ENCODE measurements around the gene CRABP1. TPM values are rescaled to one million over a fixed set of nuclear protein-coding genes. Genes with fewer than 3 reads are reported as not detected.
A peak's percentile ranks its signal among the peaks of the same experiment; 100 is the strongest.

Gene CRABP1
- total and polyA plus RNA-seq, 3 experiments from 2014 or later: not detected

DNA sequence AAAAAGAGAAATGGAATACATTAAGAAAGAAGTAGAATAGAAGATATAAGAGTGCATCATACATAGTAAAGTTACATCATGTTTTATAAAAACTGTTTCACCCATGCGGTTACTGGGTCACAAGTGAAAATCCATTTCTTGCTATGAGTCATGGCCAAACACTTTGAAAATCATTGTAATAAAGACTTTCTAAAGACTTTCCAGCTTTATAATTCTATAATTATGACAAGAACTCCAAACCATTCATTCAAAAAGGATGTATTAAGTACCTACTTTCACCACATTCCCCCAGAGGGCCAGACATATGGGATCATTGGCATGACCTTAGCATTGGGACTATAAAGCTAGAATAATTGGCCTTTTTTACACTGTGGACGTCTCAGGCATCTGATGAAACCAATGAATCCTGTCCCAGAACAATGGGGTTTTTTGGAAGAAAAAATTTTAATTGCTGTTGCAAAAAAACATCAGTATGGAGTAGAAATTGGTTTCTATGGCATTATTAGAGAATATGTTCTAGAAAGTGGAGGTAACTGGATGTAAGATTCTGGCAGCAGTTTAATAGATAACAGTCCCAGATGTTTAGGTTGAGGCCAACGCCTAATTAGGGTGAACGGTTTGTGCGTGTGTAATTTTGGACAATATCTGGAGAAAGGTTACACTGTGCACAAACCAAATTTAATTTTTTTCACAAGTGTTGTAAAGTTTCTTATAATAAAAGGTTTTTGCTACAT lies 37.4 kb upstream of the CRABP1 start:
- Histone ChIP-seq H3K9me3 (ENCODE audit: low read length) (no peaks in the 10 kb centered on the region), H3K36me3 (ENCODE audit: insufficient read depth, low read length) (no peaks in the 10 kb centered on the region), H3K4me3 (ENCODE audit: low read length) (no peak overlapping the region), H3K27me3 (ENCODE audit: insufficient read depth, low read length, poor library complexity, severe bottlenecking) (no peaks in the 10 kb centered on the region), H3K4me1 (ENCODE audit: insufficient read depth, low read length) (peaks cover 13% of the 10 kb centered on the region), H3K27ac (ENCODE audit: low read depth, low read length) (no peak overlapping the region)
- ChIA-PET CTCF (no interaction called here), POLR2A (no interaction called here)
- no peaks in the 10 kb centered on the region for H3K9me3 Mint-ChIP-seq
- H3K27ac Mint-ChIP-seq: peak overlapping the region in 1 of 8 donors; percentile 77
- H3K4me3 Mint-ChIP-seq: peak overlapping the region in 2 of 7 donors; percentile 28 to 67
- H3K27me3 Mint-ChIP-seq: peaks cover 1 to 10% of the 10 kb centered on the region in 2 donors
- H3K36me3 Mint-ChIP-seq: peaks cover 0 to 7% (median 0%) of the 10 kb centered on the region in 3 donors
- H3K4me1 Mint-ChIP-seq: peaks cover 21 to 25% (median 21%) of the 10 kb centered on the region in 3 donors
- no peak for DNase-seq

DNA sequence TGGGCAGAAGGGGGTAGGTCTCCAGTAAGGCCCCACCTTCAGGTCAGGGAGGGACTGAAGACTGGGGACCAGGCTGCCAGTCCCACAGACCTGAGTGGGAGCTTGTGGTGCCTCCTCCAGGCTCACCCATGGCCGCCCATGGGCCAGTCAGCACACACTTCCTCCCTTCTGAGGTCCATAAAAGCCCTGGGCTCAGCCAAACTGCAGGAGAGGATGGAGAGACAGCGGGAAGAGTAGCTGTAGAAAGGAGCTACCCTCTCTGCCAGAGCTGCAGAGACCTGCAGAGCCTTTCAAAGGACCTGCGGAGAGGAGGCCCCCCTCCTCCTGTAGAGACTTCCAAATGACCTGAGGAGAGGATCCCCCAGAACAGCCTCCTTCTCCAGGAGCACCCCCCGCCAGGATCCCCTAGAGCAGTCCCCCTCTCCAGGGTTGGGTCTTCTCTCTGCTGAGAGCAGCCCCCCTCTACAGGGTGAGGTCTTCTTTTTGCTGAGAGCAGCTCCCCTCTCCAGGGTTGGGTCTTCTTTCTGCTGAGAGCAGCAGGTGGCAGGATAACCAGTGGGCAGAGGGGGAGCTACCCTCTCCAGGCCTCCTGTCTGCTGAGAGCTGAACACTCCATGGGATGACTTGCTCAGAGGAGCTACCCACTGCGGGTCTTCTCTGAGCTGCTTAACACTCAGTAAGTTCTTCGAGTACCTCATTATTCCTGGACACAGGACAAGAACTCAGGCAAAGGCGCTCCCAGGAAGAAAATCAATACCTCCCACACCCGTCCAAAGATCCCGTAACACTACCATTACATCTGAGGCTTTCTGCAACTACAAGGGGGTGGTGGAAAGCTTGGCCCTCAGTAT lies 35.7 kb upstream of the CRABP1 start:
- Mint-ChIP-seq H3K36me3 (peaks cover 0 to under 1% (median 0%) of the 10 kb centered on the region in 3 donors), H3K27ac (no peak overlapping the region), H3K4me1 (peaks cover 4 to 8% (median 6%) of the 10 kb centered on the region in 3 donors), H3K27me3 (peaks cover 6 to 15% of the 10 kb centered on the region in 2 donors), H3K4me3 (no peak overlapping the region), H3K9me3 (no peaks in the 10 kb centered on the region)
- Histone ChIP-seq H3K4me1 (ENCODE audit: insufficient read depth, low read length) (no peaks in the 10 kb centered on the region), H3K27me3 (ENCODE audit: insufficient read depth, low read length, poor library complexity, severe bottlenecking) (no peaks in the 10 kb centered on the region), H3K27ac (ENCODE audit: low read depth, low read length) (no peak overlapping the region), H3K4me3 (ENCODE audit: low read length) (no peak overlapping the region), H3K9me3 (ENCODE audit: low read length) (no peaks in the 10 kb centered on the region), H3K36me3 (ENCODE audit: insufficient read depth, low read length) (no peaks in the 10 kb centered on the region)
- no peak for DNase-seq
- CTCF ChIA-PET: no interaction called here
- POLR2A ChIA-PET: no interaction called here

DNA sequence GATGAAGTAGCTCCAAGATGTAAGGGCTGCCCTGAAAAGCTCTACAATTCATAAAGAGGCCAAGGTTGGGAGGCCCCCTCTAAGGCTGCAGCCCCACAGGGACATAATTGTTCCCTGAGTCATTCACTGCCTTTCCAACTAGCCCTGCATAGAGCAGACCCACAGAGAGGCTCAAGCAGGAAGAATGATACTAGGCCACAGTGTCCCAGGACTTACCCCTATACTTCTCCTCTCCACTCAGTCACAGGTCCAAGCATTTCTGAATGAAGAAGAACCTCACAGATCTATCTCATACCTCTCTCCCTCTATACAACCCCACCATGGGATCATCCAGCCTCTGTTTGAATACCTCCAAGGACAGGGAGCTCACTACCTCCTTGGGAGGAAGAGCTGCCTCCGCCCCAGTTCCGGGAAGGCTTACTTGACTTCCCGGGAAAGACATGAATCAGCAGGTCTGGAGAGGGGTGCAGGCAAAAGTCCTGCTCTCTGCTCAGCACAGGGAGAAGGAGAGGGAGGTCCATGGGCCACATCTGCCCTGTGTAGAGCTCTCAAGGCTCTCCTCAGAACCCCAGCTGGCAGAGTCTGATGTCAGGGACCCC lies 33.9 kb upstream of the CRABP1 start:
- no peaks in the 10 kb centered on the region for H3K36me3 ChIP-seq (ENCODE audit: insufficient read depth, low read length)
- Mint-ChIP-seq H3K27ac (no peak overlapping the region), H3K27me3 (peaks cover 8 to 15% of the 10 kb centered on the region in 2 donors), H3K4me1 (peaks cover 0 to 3% (median 1%) of the 10 kb centered on the region in 3 donors), H3K9me3 (no peaks in the 10 kb centered on the region), H3K36me3 (no peaks in the 10 kb centered on the region), H3K4me3 (no peak overlapping the region)
- H3K27me3 ChIP-seq (ENCODE audit: insufficient read depth, low read length, poor library complexity, severe bottlenecking): no peaks in the 10 kb centered on the region
- no peaks in the 10 kb centered on the region for H3K4me1 ChIP-seq (ENCODE audit: insufficient read depth, low read length)
- no peak overlapping the region for H3K4me3 ChIP-seq (ENCODE audit: low read length)
- H3K27ac ChIP-seq (ENCODE audit: low read depth, low read length): peak overlapping the region; percentile 38
- POLR2A ChIA-PET: no interaction called here
- DNase-seq: no peak
- no peaks in the 10 kb centered on the region for H3K9me3 ChIP-seq (ENCODE audit: low read length)
- CTCF ChIA-PET: no interaction called here

GRCh38 chr15:78307976-78308375 lies 32.2 kb upstream of the CRABP1 start:
- no peaks in the 10 kb centered on the region for H3K27me3 ChIP-seq (ENCODE audit: insufficient read depth, low read length, poor library complexity, severe bottlenecking)
- Mint-ChIP-seq H3K9me3 (no peaks in the 10 kb centered on the region), H3K27ac (no peak overlapping the region), H3K4me3 (no peak overlapping the region), H3K36me3 (no peaks in the 10 kb centered on the region), H3K27me3 (peaks cover 11 to 24% of the 10 kb centered on the region in 2 donors), H3K4me1 (no peaks in the 10 kb centered on the region)
- DNase-seq: no peak
- no peak overlapping the region for H3K27ac ChIP-seq (ENCODE audit: low read depth, low read length)
- CTCF ChIA-PET: no interaction called here
- H3K4me1 ChIP-seq (ENCODE audit: insufficient read depth, low read length): no peaks in the 10 kb centered on the region
- POLR2A ChIA-PET: no interaction called here
- H3K36me3 ChIP-seq (ENCODE audit: insufficient read depth, low read length): no peaks in the 10 kb centered on the region
- H3K9me3 ChIP-seq (ENCODE audit: low read length): no peaks in the 10 kb centered on the region
- H3K4me3 ChIP-seq (ENCODE audit: low read length): no peak overlapping the region

DNA sequence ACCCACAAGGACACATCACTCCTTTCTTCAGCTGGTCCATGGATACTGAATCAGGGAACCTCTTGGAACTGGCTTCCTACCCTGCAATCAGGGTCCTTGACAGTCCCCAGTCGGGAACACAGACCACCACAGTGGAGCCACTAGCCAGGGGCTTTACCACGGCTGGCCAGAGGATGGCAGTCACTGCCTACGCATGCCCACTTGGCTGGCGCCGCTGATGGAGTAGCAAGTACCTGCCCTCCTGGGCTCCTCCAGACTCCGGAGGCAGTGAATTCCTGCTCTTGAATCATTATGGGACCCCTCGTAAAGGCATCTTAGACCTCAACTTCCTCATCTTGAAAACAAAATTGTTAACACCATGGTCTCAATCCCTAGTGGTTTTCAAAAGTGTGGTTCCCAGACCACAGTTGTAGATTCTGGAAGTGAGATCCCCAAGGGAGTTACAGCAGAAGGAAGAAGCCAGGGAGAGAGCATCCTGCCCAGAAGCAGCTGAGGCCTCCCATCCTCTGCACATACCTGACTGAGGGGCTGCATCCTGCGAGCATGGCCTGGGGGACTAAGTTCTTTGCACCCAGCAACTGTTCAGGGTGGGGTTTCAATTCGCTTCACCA lies 31.6 kb upstream of the CRABP1 start:
- Mint-ChIP-seq H3K4me3 (no peak overlapping the region), H3K27ac (no peak overlapping the region), H3K36me3 (no peaks in the 10 kb centered on the region), H3K9me3 (no peaks in the 10 kb centered on the region), H3K27me3 (peaks cover 11 to 26% of the 10 kb centered on the region in 2 donors), H3K4me1 (no peaks in the 10 kb centered on the region)
- H3K27ac ChIP-seq (ENCODE audit: low read depth, low read length): no peak overlapping the region
- CTCF ChIA-PET: interaction anchor here (0.9 kb wide), 1 partner anchor 9 kb away, joined by 3 read pairs; the partner anchor contains the start of gene SKIC8
- no peaks in the 10 kb centered on the region for H3K36me3 ChIP-seq (ENCODE audit: insufficient read depth, low read length)
- H3K27me3 ChIP-seq (ENCODE audit: insufficient read depth, low read length, poor library complexity, severe bottlenecking): no peaks in the 10 kb centered on the region
- no peaks in the 10 kb centered on the region for H3K4me1 ChIP-seq (ENCODE audit: insufficient read depth, low read length)
- POLR2A ChIA-PET: no interaction called here
- DNase-seq: peak in 3 of 5 donors; percentile 15 to 50 (median 19)
- no peaks in the 10 kb centered on the region for H3K9me3 ChIP-seq (ENCODE audit: low read length)
- H3K4me3 ChIP-seq (ENCODE audit: low read length): no peak overlapping the region

GRCh38 chr15:78311292-78311691 lies 28.9 kb upstream of the CRABP1 start:
- no peak overlapping the region for H3K27ac ChIP-seq (ENCODE audit: low read depth, low read length)
- Mint-ChIP-seq H3K27me3 (peaks cover 15 to 16% of the 10 kb centered on the region in 2 donors), H3K4me1 (no peaks in the 10 kb centered on the region), H3K27ac (no peak overlapping the region), H3K4me3 (no peak overlapping the region), H3K36me3 (no peaks in the 10 kb centered on the region), H3K9me3 (no peaks in the 10 kb centered on the region)
- ChIA-PET CTCF (interaction anchor here (1.0 kb wide), 1 partner anchor 12 kb away, joined by 3 read pairs; the partner anchor contains the start of gene SKIC8), POLR2A (no interaction called here)
- no peaks in the 10 kb centered on the region for H3K27me3 ChIP-seq (ENCODE audit: insufficient read depth, low read length, poor library complexity, severe bottlenecking)
- no peaks in the 10 kb centered on the region for H3K9me3 ChIP-seq (ENCODE audit: low read length)
- no peaks in the 10 kb centered on the region for H3K36me3 ChIP-seq (ENCODE audit: insufficient read depth, low read length)
- DNase-seq: peak in 1 of 5 donors; percentile 10
- H3K4me1 ChIP-seq (ENCODE audit: insufficient read depth, low read length): no peaks in the 10 kb centered on the region
- H3K4me3 ChIP-seq (ENCODE audit: low read length): no peak overlapping the region

- POLR2A ChIA-PET: no interaction called here
- no peaks in the 10 kb centered on the region for H3K4me1 ChIP-seq (ENCODE audit: insufficient read depth, low read length)
- H3K36me3 Mint-ChIP-seq: no peaks in the 10 kb centered on the region
- H3K4me1 Mint-ChIP-seq: no peaks in the 10 kb centered on the region
- H3K27ac ChIP-seq (ENCODE audit: low read depth, low read length): no peak overlapping the region
- H3K36me3 ChIP-seq (ENCODE audit: insufficient read depth, low read length): no peaks in the 10 kb centered on the region
- no peaks in the 10 kb centered on the region for H3K9me3 ChIP-seq (ENCODE audit: low read length)
- H3K9me3 Mint-ChIP-seq: no peaks in the 10 kb centered on the region
- no peak overlapping the region for H3K4me3 Mint-ChIP-seq
- no peak overlapping the region for H3K4me3 ChIP-seq (ENCODE audit: low read length)
- CTCF ChIA-PET: no interaction called here
- no peak overlapping the region for H3K27ac Mint-ChIP-seq
- peak in 1 of 5 donors; percentile 22 for DNase-seq
- H3K27me3 Mint-ChIP-seq: peaks cover 15% of the 10 kb centered on the region in 2 donors
- H3K27me3 ChIP-seq (ENCODE audit: insufficient read depth, low read length, poor library complexity, severe bottlenecking): no peaks in the 10 kb centered on the region
These were observed 27.6 kb upstream of the CRABP1 start for GRCh38 chr15:78312536-78312935.
